ENCODE data around the gene MMP14.
"Not testable (repeated sequence)": the region's sequence is repeated elsewhere in the genome, so short reads cannot be mapped to it uniquely, and the experiment has no call there.

Gene MMP14

DNA sequence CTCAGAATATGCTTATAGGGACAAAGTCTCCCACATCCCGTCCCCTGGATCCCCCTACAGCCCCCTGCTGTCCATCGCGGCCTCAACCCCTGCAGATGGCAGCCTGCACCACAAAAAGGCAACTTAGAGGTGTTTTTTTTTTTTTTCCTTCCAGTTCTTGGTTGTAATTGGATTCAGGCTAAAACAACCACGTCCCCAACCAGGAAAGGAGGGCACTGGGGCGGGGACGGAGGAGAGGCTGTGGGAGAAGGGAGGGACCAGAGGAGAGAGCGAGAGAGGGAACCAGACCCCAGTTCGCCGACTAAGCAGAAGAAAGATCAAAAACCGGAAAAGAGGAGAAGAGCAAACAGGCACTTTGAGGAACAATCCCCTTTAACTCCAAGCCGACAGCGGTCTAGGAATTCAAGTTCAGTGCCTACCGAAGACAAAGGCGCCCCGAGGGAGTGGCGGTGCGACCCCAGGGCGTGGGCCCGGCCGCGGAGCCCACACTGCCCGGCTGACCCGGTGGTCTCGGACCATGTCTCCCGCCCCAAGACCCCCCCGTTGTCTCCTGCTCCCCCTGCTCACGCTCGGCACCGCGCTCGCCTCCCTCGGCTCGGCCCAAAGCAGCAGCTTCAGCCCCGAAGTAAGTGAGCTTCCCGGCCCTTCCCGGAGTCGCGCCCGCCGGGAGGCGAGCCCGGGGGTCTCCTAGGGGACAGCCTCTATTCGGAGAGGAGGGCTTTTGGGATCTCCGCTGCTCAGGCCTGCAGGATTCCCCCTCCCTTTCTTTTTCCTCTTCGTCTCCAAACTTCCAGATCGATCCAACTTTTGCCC lies at the start of gene MMP14:
Gene MMP14 (plus strand): TSS at position 285 of the 813 bp plus-strand sequence. CDS start 233 bp downstream, at position 518.
- no peak for DNase-seq (ENCODE audit: low read depth, low spot score)

DNA sequence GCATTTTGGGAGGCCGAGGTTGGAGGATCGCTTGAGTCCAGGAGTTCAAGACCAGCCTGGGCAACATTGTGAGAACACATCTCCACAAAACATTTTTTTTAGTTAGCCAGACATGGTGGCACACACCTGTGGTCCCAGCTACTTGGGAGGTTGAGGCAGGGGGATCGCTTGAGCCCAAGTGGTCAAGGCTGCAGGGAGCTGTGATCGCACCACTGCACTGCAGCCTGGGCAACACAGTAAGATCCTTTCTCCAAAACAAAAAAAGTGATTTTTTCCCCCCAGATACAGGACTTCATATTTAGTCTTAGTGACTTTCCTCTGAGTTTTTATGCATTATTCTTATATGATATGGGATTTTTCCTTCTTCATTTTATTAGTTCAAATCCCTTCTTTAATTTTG lies 49.7 kb upstream of the MMP14 start:
- DNase-seq (ENCODE audit: low read depth, low spot score) = no peak

DNA sequence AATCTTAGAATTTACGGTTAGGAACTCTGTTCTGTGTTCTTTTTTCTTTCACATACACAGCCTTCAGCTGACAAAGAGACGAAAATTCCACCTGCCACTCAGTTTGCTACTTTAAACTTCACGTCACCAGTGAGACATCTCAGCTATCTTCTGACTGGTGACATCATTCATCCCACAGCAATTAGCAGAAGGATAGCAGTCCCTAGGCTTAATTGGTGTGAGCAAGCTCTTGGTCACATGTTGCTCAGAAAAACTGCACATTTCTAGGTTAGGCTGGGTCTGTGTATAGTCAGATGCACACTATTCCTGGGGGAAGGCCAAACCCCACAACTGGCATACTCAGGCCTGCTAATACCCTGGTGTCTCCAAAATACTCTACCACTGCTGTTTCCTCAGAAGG lies 45.1 kb upstream of the MMP14 start:
- DNase-seq (ENCODE audit: low read depth, low spot score) = no peak

DNA sequence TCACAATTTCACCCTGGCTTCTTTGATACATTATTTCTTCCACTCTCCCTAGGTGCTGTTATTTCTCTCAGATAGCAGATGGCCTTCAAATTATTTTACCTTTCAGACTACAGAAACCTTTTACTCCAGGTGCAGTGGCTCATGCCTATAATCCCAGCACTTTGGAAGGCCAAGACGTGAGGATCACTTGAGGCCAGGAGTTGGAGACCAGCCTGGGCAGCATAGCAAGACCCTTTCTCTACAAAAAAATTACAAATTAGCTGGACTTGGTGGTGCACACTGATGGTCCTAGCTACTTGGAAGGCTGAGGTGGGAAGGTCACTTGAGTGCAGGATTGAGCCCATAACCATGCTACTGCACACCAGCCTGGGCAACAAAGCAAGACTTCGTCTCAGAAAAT lies 44.2 kb upstream of the MMP14 start:
- DNase-seq (ENCODE audit: low read depth, low spot score) = no peak

DNA sequence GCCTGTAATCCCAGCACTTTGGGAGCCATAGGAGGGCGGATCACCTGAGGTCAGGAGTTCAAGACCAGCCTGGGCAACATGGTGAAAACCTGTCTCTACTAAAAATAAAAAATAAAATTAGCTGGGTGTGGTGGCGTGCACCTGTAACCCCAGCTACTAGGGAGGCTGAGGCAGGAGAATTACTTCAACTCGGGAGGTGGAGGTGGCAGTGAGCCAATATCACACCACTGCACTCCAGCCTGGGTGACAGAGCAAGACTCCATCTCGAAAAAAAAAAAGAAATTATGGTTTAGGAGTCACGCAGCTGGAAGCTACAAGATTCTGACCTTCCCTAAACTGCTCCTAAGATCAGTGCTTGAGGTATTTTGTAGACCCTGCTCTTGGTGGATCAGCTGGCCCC lies 42.8 kb upstream of the MMP14 start:
- DNase-seq (ENCODE audit: low read depth, low spot score) = not testable (repeated sequence)

DNA sequence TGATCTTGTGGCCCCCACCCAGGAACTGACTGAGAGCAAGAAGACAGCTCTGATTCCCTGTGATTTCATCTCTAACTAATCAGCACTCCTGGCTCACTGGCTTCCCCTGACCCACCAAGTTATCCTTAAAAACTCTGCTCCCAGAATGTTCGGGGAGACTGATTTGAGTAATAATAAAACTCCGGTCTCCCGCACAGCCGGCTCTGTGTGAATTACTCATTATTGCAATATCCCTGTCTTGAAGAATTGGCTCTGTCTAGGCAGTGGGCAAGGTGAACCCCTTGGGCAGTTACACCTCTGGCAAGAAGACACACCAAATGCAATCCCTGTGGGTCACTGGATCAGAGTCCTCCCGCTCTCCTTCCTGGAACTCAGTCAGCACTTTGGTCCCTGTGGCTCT lies 42.4 kb upstream of the MMP14 start:
- no peak for DNase-seq (ENCODE audit: low read depth, low spot score)

DNA sequence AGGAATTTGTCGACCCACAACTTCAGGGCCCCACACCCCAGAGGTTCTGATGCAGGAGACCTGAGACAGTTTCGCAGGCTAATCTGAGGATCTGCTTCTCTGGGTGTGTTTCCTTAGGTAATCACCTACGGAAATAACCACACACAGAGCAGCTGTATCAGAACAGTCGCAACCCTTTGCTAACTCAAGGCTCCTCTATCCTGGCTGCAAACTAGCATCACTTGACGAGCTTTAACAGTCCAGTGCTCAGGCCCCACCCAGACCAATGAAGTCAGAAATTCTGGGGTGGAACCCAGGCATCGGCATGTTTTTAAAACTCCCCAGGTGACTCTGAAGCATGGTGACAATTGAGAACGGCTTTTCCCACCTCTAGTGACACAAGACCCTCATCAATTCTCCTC lies 41.8 kb upstream of the MMP14 start:
- no peak for DNase-seq (ENCODE audit: low read depth, low spot score)

DNA sequence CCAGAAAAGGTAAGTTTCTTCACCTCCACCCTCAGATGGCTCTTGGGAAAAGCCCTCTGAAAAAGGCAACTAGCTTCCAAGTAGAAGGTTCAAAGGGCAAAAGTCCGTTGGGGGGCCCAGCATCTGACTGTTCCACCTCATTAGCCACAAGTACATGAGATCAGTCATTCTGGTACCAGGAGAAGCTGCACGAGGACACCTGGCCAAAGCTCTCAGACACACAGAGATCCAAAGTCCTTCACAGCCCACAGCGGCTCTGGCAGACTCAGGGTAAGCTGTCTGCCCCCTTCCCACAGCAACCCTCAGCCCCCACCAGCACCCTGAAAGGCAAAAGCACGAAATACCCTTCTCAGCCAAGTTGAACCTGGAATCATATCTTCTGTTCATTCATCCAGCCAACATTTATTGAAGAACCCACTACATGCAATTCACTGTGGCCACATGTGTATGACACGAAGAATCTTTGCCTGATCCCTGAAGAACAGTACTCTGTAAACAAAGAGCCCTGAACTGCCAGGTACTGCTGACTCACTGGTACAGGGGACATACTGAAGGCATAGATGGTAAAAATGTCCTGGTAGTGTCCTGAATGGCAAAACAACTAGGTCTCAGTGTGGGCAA lies 40.2 kb upstream of the MMP14 start:
- DNase-seq (ENCODE audit: low read depth, low spot score) = no peak

DNA sequence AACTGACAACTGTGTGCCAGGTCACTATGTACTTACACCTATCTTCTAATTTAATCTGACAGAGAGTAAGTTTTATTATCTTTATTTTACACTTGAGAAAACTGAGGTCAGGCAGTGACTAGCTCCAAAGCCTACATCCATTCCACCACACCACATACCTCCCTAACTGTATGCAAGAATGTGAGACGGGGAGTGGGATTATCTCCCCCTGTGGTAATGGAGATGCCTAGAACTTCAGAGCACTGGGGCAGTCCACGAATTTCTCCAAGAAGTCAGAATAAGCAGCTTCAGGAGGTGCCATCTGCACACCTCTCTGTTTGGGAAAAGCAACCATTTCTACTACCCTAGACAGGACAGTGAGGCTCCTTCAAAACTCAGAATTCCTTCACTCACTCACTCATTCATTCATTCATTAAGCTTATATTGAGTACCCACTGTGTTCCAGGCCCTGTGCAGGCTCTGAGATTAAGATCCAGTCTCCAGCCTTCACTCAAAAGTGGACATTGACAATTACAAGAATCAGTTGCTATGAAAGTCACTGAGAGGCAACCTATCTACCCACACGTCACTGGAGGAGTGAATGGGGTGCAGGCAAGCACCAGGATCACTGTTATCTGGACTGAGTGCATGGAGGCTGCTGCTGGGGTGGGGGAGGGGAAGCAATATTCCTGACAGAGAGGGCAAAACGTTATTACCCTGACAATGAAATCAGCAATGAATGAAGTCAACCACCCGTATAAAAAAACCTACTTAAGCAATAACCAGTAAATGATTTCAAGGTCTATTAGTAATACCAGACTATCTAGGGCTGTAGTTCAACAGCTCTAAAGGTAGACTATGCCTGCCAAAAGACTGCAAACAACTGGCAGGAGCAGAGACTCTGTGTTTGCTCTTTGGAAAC lies 39.1 kb upstream of the MMP14 start:
- no peak for DNase-seq (ENCODE audit: low read depth, low spot score)

DNA sequence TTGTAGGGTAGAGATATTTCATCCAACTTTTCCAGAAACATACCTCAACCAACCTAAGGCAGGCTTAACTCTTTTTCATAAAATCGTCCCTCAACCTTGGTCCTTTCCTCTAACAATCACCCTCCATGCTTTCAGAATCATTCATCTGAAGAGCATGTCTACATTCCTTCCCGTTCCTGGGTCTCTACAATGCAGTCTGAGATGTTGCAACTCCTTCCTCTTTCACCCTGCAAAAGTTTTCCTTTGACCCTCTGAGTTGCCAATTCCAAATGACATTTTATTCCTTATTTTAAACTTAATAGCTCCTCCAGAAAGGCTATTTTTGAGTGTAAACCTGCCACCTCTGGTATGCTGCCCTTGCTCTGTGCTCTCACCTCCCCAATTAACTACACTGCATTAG lies 37.9 kb upstream of the MMP14 start:
- no peak for DNase-seq (ENCODE audit: low read depth, low spot score)

DNA sequence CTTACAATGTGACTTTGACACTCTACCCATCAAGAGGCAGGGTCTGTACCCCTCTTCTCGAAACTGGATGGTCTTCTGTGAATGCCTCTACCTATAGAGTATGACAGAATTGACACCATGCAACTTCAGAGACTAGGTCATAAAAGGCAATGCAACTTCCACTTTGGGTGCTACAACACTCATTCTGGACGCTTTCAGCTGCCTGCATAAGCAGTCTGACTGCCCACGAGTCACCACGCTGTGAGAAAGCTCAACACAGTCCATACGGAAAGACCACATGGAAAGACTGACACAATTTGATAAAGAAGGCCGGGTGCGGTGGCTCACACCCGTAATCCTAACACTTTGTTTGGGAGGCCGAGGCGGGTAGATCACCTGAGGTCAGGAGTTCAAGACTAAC lies 36.0 kb upstream of the MMP14 start:
- DNase-seq (ENCODE audit: low read depth, low spot score) = no peak

DNA sequence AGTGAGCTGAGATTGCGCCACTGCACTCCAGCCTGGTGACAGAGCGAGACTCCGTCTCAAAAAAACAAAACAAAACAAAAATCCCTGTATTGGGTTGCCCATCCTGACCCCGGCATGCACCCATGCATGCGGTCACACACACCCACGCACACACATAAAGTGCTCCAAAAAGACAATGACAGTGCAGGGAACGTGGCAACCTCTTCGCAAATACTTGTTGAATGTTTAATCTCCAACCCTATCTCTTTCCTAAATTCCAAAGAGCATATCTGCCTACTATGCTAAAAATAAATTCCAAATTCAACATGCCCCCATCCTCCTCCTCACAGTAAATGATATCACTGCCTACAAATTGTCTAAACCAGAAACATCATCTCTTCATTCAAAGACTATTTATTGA lies 34.7 kb upstream of the MMP14 start:
- no peak for DNase-seq (ENCODE audit: low read depth, low spot score)

DNA sequence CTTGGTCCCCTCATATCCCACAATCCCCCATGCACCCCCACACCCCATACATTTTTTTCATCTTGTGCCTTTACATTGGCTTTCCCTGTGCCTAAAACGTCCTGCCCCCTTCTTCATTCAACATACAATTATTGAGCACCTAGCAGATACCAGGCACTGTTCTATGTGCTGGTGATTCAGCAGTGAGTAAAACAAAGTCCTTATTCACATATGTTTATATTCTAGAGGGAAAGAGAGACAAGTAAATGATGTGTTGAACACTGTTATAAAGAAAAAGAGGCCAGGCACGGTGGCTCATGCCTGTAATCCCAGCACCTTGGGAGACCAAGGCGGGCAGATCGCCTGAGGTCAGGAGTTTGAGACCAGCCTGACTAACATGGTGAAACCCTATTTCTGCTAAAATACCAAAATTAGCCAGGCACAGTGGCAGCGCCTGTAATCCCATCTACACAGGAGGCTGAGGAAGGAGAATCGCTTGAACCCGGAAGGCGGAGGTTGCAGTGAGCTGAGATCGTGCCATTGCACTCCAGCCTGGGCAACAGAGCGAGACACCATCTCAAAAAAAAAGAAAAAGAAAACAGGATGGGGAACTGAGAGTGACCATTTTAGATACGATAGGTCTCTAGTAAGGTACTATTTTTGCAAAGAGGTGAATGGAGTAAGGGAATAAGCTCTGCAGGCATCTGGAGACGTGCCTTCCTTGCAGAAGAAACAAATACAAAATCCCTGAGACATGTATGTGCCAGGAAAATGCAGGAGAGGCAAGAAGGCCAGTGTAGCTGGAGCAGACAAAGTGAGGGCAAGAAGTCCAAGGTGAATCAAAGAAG lies 33.3 kb upstream of the MMP14 start:
- no peak for DNase-seq (ENCODE audit: low read depth, low spot score)

DNA sequence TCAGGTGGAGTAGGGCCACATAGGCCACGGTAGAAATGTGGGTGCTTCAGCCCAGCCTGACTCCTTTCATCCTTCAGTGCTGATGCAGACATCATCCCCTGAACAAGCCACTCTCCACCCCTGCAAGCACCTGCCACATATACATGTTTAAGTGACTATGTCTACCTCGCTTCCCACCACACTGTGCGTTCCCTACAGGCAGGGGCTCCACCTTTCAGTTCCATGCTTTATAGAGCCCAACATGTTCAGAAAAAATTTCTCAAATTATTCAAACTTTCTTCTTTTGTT lies 32.8 kb upstream of the MMP14 start:
- no peak for DNase-seq (ENCODE audit: low read depth, low spot score)

DNA sequence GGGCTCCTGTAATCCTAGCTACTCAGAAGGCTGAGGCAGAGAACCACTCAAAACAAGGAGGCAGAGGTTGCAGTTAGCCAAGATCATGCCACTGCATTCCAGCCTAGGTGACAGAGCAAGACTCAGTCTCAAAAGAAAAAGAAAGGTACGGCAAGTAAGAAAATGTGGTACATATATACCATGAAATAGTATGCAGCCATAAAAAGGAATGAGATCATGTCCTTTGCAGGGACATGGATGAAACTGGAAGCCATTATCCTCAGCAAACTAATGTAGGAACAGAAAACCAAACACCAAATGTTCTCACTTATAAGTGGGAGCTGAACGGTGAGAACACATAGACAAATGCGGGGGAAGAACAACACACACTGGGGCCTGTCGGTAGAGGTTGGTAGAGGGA lies 31.1 kb upstream of the MMP14 start:
- not testable (repeated sequence) for DNase-seq (ENCODE audit: low read depth, low spot score)

DNA sequence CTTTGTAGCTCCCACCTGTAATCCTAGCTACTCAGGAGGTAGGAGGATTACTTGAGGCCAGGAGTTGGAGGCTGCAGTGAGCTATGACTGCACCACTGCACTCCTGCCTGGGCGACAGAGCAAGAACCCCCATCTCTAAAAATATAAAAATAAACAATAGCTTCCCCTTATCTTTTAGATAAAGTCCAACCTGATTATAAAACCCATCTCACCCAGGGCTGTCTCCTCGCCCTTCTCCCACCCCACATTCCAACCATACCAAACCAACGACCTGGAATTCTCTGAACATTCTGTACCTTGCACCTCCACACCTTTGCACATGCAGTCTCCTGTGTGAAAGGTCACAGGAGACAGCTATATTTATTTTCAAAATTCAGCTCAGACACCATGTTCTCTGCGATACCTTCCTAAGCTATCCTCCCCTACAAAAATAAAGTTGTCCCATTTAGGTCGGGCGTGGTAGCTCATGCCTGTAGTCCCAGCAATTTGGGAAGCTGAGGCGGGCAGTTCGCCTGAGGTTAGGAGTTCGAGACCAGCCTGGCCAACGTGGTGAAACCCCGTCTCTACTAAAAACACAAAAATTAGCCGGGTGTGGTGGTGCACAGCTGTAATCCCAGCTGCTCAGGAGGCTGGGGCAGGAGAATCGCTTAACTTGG lies 28.8 kb upstream of the MMP14 start:
- DNase-seq (ENCODE audit: low read depth, low spot score) = no peak

DNA sequence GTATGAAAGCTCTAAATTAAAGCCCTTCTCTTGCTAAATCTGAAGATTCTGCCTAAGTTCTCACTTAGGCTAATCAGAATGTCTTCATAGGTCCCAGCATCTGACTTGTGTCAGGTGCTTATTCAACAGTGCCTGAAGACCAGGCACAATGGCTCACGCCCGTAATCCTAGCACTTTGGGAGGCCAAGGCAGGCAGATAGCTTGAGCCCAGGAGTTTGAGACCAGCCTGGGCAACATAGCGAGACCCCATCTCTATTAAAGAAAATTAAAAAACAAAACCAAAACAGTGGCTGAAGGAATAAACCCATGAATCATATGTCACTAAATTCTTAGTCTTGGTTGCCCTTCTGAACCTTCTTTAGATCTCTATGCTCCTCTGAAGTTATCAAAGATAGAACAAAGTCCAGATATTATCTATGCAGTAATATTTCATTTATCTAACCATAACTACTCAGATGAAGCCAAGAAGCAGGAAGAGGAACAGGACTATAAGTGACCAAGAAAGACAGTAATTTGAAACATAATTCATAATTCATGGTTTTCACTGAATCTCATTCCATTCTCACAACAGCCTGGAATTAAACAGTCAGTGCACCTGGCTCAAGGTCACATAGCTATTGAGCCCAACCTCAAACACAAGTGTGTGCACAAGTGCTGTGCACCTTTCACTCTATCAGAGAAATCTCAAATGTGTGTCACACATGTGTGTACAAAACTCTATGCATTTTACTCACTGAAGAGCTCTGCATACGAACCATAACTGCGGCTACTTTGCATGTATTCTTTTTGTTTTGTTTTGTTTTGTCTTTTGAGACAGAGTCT lies 27.8 kb upstream of the MMP14 start:
- DNase-seq (ENCODE audit: low read depth, low spot score) = no peak

DNA sequence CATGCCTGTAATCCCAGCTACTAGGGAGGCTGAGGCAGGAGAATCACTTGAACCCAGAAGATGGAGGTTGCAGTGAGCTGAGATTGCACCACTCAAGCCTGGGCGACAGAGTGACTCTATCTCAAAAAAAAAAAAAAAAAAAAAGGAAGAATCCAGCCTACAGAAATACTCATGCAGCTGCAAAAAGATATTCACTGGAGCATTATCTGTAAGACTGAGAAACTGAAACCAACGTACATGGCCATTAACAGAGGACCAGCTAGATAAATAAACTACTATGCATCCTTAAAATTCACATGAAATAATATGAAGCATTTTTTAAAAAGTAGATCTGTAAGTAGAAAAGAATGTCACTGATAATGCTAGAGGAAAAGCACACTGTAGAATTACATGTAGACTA lies 24.7 kb upstream of the MMP14 start:
- no peak for DNase-seq (ENCODE audit: low read depth, low spot score)

DNA sequence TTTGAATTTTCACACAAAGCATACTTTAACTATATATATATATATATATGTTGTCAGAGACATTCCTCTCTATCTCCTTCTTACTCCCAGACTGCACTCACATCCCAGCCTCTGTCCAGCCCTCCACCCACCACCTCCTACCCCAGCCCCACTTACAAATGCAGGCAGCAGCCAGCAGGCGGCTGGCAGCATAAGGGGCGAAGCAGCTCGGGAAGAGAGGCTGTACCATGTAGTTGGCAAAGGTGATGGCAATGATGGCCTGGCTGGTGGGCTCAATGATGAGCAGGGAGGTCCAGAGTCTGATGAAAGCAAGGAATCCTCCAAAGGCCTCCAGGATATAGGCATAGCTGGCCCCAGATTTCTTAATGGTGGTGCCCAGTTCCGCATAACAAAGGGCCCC lies 23.6 kb upstream of the MMP14 start:
- no peak for DNase-seq (ENCODE audit: low read depth, low spot score)

DNA sequence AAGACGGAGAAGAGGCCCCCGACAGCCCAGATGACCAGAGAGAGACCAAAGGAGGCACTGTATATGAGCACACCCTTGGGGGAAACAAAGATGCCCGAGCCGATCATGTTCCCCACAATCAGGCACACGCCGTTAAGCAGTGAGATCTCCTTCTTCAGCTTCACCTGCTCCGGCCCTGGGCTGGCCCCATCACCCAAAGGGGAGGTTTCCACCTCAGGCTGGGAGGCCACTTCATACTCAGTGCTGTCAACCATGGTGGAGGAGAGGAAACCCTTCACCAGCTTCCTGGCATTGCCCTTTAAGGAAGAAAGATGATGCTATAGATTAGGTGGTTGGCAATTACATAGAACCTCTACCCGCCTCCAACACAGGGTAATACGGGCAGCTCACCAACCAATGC lies 23.2 kb upstream of the MMP14 start:
- DNase-seq (ENCODE audit: low read depth, low spot score) = no peak
